GM10248 (cell line): Measurements from ENCODE around the gene CORO6.

Experiments
- CTCF ChIA-PET: fragments of 300-600 bp; sonication (Branson Sonifier 250); formaldehyde crosslinking; extraction: SDS; loops from one replicate; lab custom pipeline; 2021; ENCODE audit warnings: antibody characterized with exemption; lab: Yijun Ruan, JAX
- POLR2A ChIA-PET: fragments of 350-650 bp; sonication (Branson Sonifier 250); formaldehyde crosslinking; extraction: SDS; loops from one replicate; lab custom pipeline; 2020; ENCODE audit warnings: antibody characterized with exemption; lab: Yijun Ruan, JAX
- DNase-seq: peaks from one replicate; pipeline ENCODE4 v3.0.0; 2012; ENCODE audit errors: extremely low spot score
- CTCF ChIP-seq: IDR thresholded peaks from 2 replicates; pipeline ENCODE4 v1.5.1; 2012; ENCODE audit warnings: mild to moderate bottlenecking, low read depth; ENCODE audit errors: extremely low read depth, missing control alignments, control extremely low read depth

The CORO6 gene

GRCh38 chr17:29582772-29583171, 39.9 kb downstream of the CORO6 start:
- DNase-seq, result no peak
- ChIA-PET POLR2A (interaction anchor here (0.5 kb wide), 1 partner anchor 1500 kb away, joined by 3 read pairs; no protein-coding TSS in a partner anchor), CTCF (interaction anchor here (1.2 to 14.3 kb wide), 5 partner anchors 8 to 33 kb away, joined by 3 to 172 read pairs (median 31); partner anchors contain the start of genes ABHD15 and ANKRD13B)
- no peak for TF ChIP-seq CTCF

- no peak for DNase-seq
- TF ChIP-seq CTCF, result no peak
- POLR2A ChIA-PET, result interaction anchor here (0.5 kb wide), 1 partner anchor 1501 kb away, joined by 3 read pairs; no protein-coding TSS in a partner anchor
- CTCF ChIA-PET, result interaction anchor here (1.1 to 14.3 kb wide), 9 partner anchors 10 to 439 kb away, joined by 3 to 172 read pairs (median 15); partner anchors contain the start of genes ABHD15, ANKRD13B and SSH2
Measured at GRCh38 chr17:29582254-29582765, 40.4 kb downstream of the CORO6 start.

GRCh38 chr17:29581583-29582253, 41.0 kb downstream of the CORO6 start:
- CTCF ChIA-PET, result interaction anchor here (0.7 to 14.3 kb wide), 18 partner anchors 9 to 523 kb away, joined by 3 to 172 read pairs (median 4); partner anchors contain the start of genes ABHD15, ANKRD13B and SSH2
- POLR2A ChIA-PET, result no interaction called here
- DNase-seq, result no peak
- no peak for TF ChIP-seq CTCF

- DNase-seq, result peak; percentile 91
- TF ChIP-seq CTCF, result peak; percentile 93
- ChIA-PET POLR2A (no interaction called here), CTCF (interaction anchor here (0.6 to 14.3 kb wide), 28 partner anchors 8 to 525 kb away, joined by 3 to 172 read pairs (median 4); partner anchors contain the start of genes ABHD15, ANKRD13B and SSH2)
Measured at GRCh38 chr17:29579866-29580771, 42.6 kb downstream of the CORO6 start.

GRCh38 chr17:29578626-29579485, 43.9 kb downstream of the CORO6 start:
- ChIA-PET CTCF (interaction anchor here (0.7 to 14.3 kb wide), 12 partner anchors 9 to 515 kb away, joined by 3 to 172 read pairs (median 7); partner anchors contain the start of genes ANKRD13B and SSH2), POLR2A (no interaction called here)
- DNase-seq, result no peak
- TF ChIP-seq CTCF, result no peak
